Liver (tissue), 9 donors: Measurements from ENCODE around the gene STXBP6. TPM values are rescaled to one million over a fixed set of nuclear protein-coding genes. Genes with fewer than 3 reads are reported as not detected.

Source experiments
- DNase-seq: peaks from one replicate; pipeline ENCODE4 v3.0.0-alpha.2; 2017; ENCODE audit warnings: low spot score
- H3K27ac ChIP-seq, 2 donors: one replicate each; pipeline ENCODE4 v1.7.0; 2013; ENCODE audit warnings: inconsistent platforms in 2 of 2, low read length in 2 of 2, control low read depth in 1 of 2, low read depth in 1 of 2, mild to moderate bottlenecking in 1 of 2
- H3K27me3 ChIP-seq, 4 donors: one replicate each; pipeline versions ENCODE4 v1.6.1 to v1.7.0; 2013; ENCODE audit warnings: low read length in 3 of 4, inconsistent platforms in 1 of 4, mild to moderate bottlenecking in 1 of 4, moderate library complexity in 1 of 4; ENCODE audit not compliant: control insufficient read depth in 4 of 4, insufficient read depth in 4 of 4
- H3K36me3 ChIP-seq, 4 donors: one replicate each; pipeline versions ENCODE4 v1.6.1 to v1.7.0; 2013; ENCODE audit warnings: low read length in 3 of 4, mild to moderate bottlenecking in 3 of 4, low read depth in 1 of 4, moderate library complexity in 1 of 4; ENCODE audit not compliant: control insufficient read depth in 4 of 4, insufficient read depth in 3 of 4
- H3K4me1 ChIP-seq, 4 donors: one replicate each; pipeline versions ENCODE4 v1.6.1 to v1.7.0; 2013; ENCODE audit warnings: low read length in 3 of 4, mild to moderate bottlenecking in 3 of 4, moderate library complexity in 1 of 4; ENCODE audit not compliant: control insufficient read depth in 4 of 4, insufficient read depth in 4 of 4
- H3K4me3 ChIP-seq, 3 donors: one replicate each; pipeline versions ENCODE4 v1.6.1 to v1.7.0; 2013; ENCODE audit warnings: low read length in 3 of 3, control low read depth in 1 of 3, low read depth in 1 of 3, mild to moderate bottlenecking in 1 of 3
- H3K9ac ChIP-seq, 2 donors: one replicate each; pipeline ENCODE4 v1.7.0; 2013; ENCODE audit warnings: low read length in 2 of 2, mild to moderate bottlenecking in 2 of 2, moderate library complexity in 2 of 2, control low read depth in 1 of 2, low read depth in 1 of 2
- H3K9me3 ChIP-seq, 4 donors: one replicate each; pipeline versions ENCODE4 v1.6.1 to v1.7.0; 2013; ENCODE audit warnings: low read length in 3 of 4; ENCODE audit not compliant: control insufficient read depth in 4 of 4
- ATF3 ChIP-seq: IDR thresholded peaks from 2 replicates; pipeline ENCODE4 v1.6.1; 2016; ENCODE audit warnings: antibody characterized with exemption
- CTCF ChIP-seq: fragments of 150-350 bp; IDR thresholded peaks from 2 replicates; pipeline ENCODE4 v1.5.1; 2017; ENCODE audit warnings: improper control_type of control experiment, low read depth, low read length; ENCODE audit not compliant: missing input control
- EGR1 ChIP-seq, 2 donors: IDR thresholded peaks; 2 replicates each; pipeline ENCODE4 v1.6.1; 2016 to 2018; ENCODE audit warnings: antibody characterized with exemption in 2 of 2, low read depth in 2 of 2
- FOXA1 ChIP-seq: IDR thresholded peaks from 2 replicates; pipeline ENCODE4 v1.6.1; 2016; ENCODE audit warnings: antibody characterized with exemption
- GABPA ChIP-seq, 2 donors: IDR thresholded peaks in 1 of 2; conservative IDR thresholded peaks in 1 of 2; 2 replicates each; pipeline ENCODE4 v1.6.1; 2016; ENCODE audit warnings: antibody characterized with exemption in 2 of 2, mild to moderate bottlenecking in 1 of 2, moderate library complexity in 1 of 2
- HNF4A ChIP-seq, 2 donors: conservative IDR thresholded peaks; 2 replicates each; pipeline ENCODE4 v1.6.1; 2016; ENCODE audit warnings: antibody characterized with exemption in 2 of 2, mild to moderate bottlenecking in 2 of 2
- HNF4G ChIP-seq: IDR thresholded peaks from 2 replicates; pipeline ENCODE4 v1.6.1; 2016; ENCODE audit warnings: antibody characterized with exemption
- JUND ChIP-seq, 2 donors: IDR thresholded peaks; 2 replicates each; pipeline ENCODE4 v1.6.1; 2016; ENCODE audit warnings: antibody characterized with exemption in 2 of 2
- NR2F2 ChIP-seq: IDR thresholded peaks from 2 replicates; pipeline ENCODE4 v1.6.1; 2016; ENCODE audit warnings: antibody characterized with exemption
- RAD21 ChIP-seq, 2 donors: IDR thresholded peaks; 2 replicates each; pipeline ENCODE4 v1.6.1; 2016; ENCODE audit warnings: antibody characterized with exemption in 2 of 2, mild to moderate bottlenecking in 2 of 2
- REST ChIP-seq: IDR thresholded peaks from 2 replicates; pipeline ENCODE4 v1.6.1; 2016; ENCODE audit warnings: antibody characterized with exemption, mild to moderate bottlenecking
- RXRA ChIP-seq, 2 donors: IDR thresholded peaks; 2 replicates each; pipeline ENCODE4 v1.6.1; 2017 to 2018; ENCODE audit warnings: antibody characterized with exemption in 2 of 2, mild to moderate bottlenecking in 1 of 2
- SP1 ChIP-seq: IDR thresholded peaks from 2 replicates; pipeline ENCODE4 v1.6.1; 2018; ENCODE audit warnings: antibody characterized with exemption, mild to moderate bottlenecking
- YY1 ChIP-seq: IDR thresholded peaks from 2 replicates; pipeline ENCODE4 v1.6.1; 2016; ENCODE audit warnings: antibody characterized with exemption, mild to moderate bottlenecking
- ZBTB33 ChIP-seq: IDR thresholded peaks from 2 replicates; pipeline ENCODE4 v1.6.1; 2016; ENCODE audit warnings: antibody characterized with exemption
- WGBS: extraction: QIAGEN DNeasy Blood & Tissue Kit; methylation state at CpG from one replicate; pipeline ENCODE4 v1.1.7; 2013; 5-methylcytosine and 5-hydroxymethylcytosine counted together
- polyA plus RNA-seq, 2 donors: library from polyadenylated mRNA; stranded (reverse) in 1 of 2; unstranded in 1 of 2; fragments of 200-250 nt in 1 of 2; fragments of >200 nt in 1 of 2; fragmentation: Nextera tagmentation in 1 of 2; extraction: Ambion mirVana in 1 of 2; gene quantifications; one replicate each; pipeline versions ENCODE4 v1.2.1 to v1.2.3, GENCODE V29; 2013 to 2015
- total RNA-seq, 2 donors: library from RNA; depleted of rRNA; stranded (reverse); fragments of >200 nt; gene quantifications; one replicate each; pipeline ENCODE4 v1.2.3, GENCODE V29; 2014
- donor health status: healthy.
- donor health status: healthy.
- donor health status: healthy.
- donor health status: healthy.
- donor health status: healthy.

Gene STXBP6
- total and polyA plus RNA-seq, 4 donors, result 1.4 to 3.8 (median 1.8) TPM

GRCh38 chr14:24858052-24858451 is 191.9 kb downstream of the STXBP6 start (continued):
- TF ChIP-seq REST (no peak), HNF4A (conservative IDR thresholded peaks at IDR 0.05) (no peak), YY1 (no peak)

GRCh38 chr14:24857277-24857676 is 192.7 kb downstream of the STXBP6 start:
- no peaks in the 10 kb centered on the region for H3K27me3 ChIP-seq
- H3K4me3 ChIP-seq, result no peak overlapping the region
- 81% methylated on average over 1 of the region's 1 CpG for WGBS
- H3K9ac ChIP-seq, result no peak overlapping the region
- no peak overlapping the region for H3K27ac ChIP-seq
- peaks cover 0 to 5% (median 0%) of the 10 kb centered on the region in 4 donors for H3K4me1 ChIP-seq
- no peaks in the 10 kb centered on the region for H3K9me3 ChIP-seq
- H3K36me3 ChIP-seq, result no peaks in the 10 kb centered on the region
- no peak for DNase-seq
- TF ChIP-seq HNF4G, result no peak
- no peak for TF ChIP-seq ZBTB33
- TF ChIP-seq ATF3, result no peak
- TF ChIP-seq FOXA1, result no peak
- no peak for TF ChIP-seq REST
- TF ChIP-seq RXRA (IDR thresholded peaks at IDR 0.05), result no peak
- no peak for TF ChIP-seq JUND (IDR thresholded peaks at IDR 0.05)
- no peak for TF ChIP-seq SP1
- no peak for TF ChIP-seq YY1

GRCh38 chr14:24853446-24853845 is 196.5 kb downstream of the STXBP6 start:
- Histone ChIP-seq H3K27me3 (no peaks in the 10 kb centered on the region), H3K9me3 (no peaks in the 10 kb centered on the region), H3K9ac (no peak overlapping the region), H3K4me3 (no peak overlapping the region), H3K36me3 (peaks cover 0 to 3% (median 0%) of the 10 kb centered on the region in 4 donors), H3K27ac (no peak overlapping the region), H3K4me1 (no peaks in the 10 kb centered on the region)
- DNase-seq, result no peak
- TF ChIP-seq EGR1 (IDR thresholded peaks at IDR 0.05; ENCODE audit: low read depth in 2 of 2) (no peak), NR2F2 (no peak), RAD21 (IDR thresholded peaks at IDR 0.05) (no peak), GABPA (IDR thresholded peaks at IDR 0.05 in 1 of 2, conservative IDR thresholded peaks at IDR 0.05 in 1 of 2) (no peak), CTCF (no peak), SP1 (no peak)
- WGBS, result 88% methylated on average over 2 of the region's 2 CpGs
